Measurements from ENCODE around the gene DNASE1L2.

The DNASE1L2 gene, protein sequence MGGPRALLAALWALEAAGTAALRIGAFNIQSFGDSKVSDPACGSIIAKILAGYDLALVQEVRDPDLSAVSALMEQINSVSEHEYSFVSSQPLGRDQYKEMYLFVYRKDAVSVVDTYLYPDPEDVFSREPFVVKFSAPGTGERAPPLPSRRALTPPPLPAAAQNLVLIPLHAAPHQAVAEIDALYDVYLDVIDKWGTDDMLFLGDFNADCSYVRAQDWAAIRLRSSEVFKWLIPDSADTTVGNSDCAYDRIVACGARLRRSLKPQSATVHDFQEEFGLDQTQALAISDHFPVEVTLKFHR

DNA sequence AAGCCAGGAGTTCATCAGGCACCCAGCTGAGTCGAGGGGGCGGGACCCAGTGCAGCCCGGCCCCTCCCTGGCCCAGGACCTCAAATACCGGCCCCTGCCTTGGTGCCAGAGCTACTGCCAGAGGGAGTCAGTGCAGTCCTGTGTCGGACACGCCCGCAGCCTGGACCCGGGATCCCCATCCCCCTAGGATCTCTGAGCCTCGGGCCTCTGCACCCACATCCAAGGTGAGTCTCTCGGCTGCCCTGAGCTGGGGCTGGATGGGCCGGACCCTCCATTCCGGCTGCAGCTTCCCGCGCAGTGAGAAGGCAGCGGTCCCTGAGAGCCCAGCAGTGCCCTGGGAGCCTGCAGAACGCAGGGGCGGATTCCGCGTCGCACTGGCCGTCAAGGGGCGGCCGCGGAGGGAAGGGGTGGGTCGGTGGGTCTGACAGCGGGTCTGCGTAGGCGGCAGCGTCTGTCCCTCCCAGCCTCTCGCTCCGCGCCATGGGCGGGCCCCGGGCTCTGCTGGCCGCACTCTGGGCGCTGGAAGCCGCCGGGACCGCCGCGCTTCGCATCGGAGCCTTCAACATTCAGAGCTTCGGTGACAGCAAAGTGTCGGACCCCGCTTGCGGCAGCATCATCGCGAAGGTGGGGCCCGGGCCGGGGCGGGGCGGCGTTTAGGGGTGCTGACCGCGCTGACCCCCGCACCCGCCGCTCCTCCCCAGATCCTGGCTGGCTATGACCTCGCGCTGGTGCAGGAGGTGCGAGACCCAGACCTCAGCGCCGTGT lies at the start of gene DNASE1L2:
Gene DNASE1L2, plus strand, starts transcription at position 108 of the 765 bp plus-strand sequence. Its CDS starts 373 bp downstream, at position 481.
- no peak for DNase-seq (ENCODE audit: low spot score)

DNA sequence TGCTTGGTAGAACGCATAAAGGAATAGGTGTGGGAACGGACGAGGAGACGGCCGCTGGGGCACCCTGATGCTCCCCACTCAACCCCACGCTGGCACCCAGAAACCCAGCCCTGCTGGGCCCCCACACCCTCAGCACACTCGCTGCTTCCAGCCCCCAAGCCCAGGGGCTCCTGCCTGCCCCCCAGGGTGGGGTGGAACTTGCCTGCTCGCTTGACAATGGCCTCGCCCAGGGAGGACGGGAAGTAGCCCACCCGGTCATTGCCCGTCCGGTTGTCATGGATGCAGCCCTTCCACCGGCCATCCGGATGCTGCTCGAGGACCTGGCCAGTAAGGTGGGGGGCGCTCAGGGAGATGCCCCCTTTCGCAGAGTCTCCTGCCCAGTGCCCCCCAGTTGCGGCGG lies 49.7 kb upstream of the DNASE1L2 start:
- DNase-seq (ENCODE audit: low spot score): no peak

DNA sequence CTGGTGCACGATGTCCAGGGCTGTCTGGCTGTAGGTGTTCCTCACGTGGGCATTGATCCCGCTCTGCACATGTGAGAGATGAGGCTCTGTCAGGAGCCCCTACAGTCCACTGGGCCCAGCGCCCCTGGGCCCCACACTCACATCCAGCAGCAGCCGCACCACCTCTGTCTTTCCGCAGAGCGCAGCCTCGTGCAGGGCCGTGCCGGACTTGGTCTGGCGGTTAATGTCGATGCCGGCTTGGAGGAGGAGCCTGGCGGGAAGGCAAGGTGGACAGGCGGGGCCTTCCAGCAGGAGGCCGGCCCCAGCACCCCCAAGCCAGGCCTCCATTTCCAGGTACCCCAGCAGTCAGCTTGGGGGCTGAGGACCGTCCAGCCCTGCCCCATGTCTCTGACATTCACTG lies 49.0 kb upstream of the DNASE1L2 start:
- DNase-seq (ENCODE audit: low spot score): no peak

DNA sequence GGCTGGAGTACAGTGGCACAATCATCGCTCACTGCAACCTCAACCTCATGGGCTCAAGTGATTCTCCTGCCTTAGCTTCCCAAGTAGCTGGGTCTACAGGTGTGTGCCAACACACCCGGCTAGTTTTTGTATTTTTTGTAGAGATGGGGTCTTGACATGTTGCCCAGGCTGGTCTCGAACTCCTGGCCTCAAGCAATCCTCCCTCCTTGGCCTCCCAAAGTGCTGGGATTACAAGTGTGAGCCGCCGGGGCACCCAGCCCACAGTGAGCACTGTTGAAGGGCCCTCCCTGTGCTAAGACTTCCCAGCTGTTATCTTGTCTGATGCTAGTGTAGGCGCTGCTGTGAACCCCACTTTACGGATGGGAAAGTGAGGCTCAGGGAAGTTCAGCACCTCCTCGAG lies 47.8 kb upstream of the DNASE1L2 start:
- DNase-seq (ENCODE audit: low spot score): no peak

DNA sequence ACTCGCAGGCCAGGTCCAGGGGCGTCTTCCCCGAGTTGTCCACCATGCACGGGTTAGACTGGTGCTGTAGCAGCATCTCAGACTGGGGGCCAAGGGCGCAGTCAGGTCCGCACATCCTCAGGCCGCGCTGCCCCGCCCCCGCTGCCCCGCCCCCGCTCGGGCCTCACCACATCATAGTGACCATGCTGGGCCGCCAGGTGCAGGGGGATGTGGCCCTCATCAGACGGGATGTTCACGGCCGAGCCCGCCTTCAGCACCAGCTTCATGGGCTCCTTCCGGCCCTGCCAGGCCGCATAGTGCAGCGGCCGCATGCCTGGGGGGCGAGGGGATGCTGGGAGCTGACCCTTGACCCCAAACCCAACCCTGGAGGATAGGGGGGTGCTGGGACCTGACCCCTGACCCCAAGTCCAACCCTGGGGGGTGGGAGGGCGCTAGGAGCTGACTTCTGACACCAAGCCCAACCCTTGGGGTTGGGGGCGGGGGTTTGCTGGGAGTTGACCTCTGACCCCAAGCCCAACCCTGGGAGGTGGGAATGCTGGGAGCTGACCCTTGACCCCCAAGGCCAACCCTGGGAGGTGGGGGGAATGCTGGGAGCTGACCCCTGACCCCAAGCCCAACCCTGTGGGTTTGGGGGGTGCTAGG lies 46.9 kb upstream of the DNASE1L2 start:
- no peak for DNase-seq (ENCODE audit: low spot score)

DNA sequence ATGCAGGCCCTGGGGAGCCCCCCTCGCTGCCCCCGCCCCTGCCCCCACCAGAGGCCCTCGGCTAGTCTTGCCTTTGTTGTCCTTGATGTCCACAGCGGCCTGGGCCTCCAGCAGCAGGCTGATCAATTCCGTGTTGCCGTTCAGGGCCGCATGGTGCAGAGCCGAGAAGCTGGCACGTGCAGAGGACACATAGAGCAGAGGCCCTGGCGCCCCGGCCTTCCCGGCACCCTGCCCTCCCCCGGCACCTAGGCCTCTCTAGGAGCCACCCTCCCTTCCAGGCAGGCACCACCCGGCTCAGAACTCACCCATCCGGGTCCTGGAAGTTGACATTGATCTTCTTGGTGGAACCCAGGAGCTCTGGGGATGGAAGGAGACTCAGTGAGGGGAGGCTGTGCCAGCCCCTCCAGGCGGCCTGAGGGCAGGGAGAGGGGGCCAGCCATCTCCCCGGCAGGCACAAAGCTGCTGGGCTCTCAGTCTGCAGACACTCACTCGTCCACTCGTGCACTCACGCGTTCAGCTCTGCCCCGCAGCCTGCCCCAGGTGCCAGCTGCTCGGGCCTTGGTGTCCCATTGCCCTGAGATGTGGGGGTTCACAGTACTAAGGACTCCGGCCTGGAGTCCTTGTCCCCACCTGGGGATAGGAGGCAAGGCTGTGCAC lies 46.1 kb upstream of the DNASE1L2 start:
- no peak for DNase-seq (ENCODE audit: low spot score)

DNA sequence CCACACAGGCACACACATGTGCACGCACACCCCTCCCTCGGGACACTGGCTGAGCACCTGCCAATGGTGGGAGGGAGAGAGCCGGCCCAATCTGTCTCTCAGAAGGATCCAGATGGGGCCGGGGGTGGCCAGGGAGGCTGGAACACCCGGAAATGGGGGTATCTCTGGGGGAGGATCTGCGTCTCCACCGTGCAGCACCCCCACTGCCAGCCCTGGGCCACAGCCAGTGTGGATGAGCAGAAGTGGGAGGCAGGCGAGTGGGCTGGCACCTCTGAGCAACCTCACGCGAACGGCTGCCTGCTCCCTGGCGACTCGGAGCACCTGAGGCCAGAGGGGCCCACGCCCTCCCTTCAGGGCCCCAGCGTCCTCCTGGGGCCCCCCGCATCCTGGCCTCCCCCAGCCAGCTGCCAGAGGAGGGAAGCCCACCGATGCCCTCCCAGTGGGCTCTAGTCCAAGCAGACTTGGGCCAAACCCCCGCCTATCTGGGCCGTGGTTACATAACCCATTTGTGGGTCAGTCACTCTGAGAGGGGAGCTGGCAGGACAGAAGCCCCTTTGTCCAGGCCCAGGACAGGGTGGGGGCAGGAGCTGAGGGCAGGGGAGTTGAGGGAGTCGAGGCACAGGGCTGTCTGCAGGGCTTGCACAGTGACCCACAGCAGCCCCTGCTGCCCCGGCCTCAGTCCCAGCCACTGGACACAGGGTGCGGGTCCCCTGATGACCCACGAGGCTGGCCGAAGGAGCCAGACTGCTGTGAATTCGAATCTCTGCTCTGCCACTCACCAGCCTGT lies 45.4 kb upstream of the DNASE1L2 start:
- no peak for DNase-seq (ENCODE audit: low spot score)

DNA sequence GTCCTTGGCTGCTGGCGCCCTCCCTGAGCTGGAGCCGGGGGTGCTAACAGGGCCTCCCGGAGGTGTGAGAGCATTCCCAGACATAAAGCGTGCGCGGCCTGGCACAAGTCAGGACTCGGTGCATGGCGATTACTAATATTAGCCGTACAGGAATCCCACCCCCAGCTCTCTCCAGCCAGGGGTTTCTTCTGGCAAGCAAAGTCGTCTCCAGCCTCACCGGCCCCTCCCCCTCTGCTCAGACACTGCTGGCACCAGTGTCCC lies 44.9 kb upstream of the DNASE1L2 start:
- no peak for DNase-seq (ENCODE audit: low spot score)

DNA sequence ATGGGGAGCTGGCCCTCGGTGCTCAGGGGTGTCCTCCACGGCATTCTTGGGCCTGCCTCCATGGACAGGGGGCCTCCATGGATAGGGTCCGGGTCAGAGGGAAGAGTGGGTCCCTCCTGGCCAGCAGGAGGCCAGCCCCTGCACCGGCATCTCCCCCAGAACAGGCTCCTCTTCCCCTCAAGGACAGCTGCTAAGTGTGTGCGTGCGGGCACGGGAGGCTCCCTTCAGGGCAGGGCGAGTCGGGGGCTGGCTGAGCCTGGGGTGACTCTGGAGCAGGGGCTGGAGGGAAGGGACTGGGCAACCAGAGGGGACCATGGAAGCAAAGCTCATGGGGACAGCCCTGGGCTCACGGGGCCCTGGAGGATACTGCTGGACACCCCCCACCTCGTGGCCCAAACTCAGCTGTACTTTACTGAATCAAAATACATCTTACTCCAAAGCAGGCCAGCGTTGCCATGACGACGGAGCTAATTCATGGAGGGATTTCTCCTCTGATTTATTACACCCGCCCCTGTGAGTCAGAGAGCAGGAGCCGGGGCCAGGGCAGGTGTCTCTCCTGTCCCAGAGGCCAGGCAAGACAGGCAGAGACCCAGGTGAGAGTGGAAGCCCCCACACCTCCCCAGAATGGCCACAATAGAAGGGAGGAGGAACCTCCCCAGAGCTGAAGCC lies 41.9 kb upstream of the DNASE1L2 start:
- DNase-seq (ENCODE audit: low spot score): no peak

DNA sequence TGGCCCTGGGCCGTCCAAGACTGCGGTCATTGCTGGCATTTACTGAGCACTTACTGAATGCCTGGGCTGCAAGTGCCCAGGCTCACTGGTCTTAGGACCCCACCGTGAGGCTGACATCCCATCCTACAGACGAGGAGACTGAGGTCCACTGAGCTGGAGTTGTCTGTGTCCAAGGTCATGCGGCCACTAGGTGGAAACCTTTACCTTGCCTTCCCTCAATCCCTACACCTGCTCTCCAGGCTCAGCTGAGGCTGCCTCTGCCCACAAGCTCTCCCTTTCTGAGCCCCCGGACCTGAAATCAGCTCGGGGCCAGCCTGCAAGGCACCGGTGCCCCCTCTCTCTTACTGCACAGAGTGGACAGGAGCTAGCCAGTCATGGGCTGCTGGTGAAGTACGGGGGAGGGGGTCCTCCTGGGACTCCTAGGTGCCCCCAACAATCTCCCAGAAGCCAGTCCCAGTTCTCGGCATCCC lies 41.4 kb upstream of the DNASE1L2 start:
- peak; percentile 50 for DNase-seq (ENCODE audit: low spot score)

DNA sequence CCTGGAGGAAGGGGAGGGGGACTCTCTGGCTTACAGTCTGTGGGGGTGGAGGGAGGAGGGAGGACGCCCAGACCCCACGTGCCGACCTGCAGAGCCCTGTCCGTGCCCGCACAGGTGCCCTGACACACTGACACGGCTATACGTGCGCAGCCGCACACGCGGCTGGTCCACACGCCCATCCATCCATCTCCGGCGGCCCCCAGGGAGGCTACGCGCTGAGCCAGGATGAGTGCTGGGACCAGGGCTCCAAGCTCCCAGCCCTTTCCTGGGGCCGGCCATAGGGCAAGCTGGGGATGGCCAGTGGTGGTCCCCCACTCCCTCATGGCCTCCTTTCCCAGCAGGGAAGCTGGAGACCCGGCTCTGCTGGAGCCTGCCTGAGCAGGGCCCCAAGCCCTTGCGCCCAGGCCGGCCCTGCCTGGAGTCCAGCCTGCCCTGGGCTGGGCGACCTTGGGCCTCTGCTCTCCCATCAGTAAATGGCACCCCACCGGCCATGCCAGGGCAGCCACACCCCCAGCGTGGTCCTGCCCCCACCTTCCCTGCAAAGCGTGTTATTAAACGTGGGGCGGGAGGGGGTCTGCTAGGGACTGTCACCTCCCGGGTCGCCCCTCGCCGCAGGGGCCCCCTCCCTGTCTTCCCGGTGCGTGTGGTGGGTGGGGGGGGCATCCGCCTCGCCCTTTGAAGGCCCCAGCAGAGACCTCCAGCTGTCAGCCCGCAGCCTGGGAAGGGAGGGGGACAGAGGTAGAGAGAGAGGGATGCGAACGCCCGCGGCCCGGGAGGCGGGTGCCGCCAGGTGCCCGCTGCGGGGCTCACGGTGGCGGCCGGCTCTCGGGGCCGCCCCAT lies 40.7 kb upstream of the DNASE1L2 start:
- DNase-seq (ENCODE audit: low spot score): no peak

DNA sequence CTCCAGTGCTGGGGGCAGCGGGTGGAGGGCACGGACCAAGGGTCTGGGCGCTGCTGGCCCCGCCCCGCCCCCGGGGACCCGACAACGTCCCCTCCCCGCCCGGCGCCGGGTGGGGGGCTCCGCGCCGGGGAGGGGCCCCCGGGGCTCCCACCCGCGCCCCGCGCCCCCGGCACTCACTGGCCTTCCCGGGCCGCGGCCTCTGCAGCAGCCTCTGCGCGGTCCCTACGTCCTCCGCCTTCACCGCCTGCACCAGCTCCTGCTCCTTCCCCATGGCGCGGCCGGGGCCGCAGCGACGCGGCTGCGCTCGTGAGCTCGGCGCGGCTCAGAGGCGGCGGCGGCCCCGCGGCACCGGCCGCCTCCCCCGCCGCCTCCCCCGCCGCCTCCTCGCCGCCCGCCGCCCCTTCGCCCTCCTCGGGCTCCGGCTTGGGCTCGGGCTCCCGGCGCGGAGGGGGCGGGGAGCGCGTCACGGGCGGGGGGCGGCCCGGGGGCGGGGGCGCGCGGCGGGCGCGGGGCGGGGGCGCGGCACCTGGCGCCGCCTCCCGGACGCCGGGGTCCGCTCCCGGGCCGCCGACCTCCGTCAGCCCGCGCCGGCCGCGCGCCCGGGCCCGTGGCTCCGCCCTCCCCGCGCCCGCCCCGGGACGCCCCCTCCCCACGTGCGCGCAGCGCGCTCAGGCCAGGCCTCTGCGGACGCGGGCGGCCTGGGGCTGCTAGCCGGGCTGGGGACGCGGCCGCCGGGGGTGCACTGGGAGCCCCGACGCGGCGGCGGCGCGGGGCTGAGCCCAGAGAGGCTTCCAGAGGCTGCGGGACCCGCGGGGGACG lies 39.9 kb upstream of the DNASE1L2 start, which contains the start of gene CASKIN1:
Gene CASKIN1, minus strand, starts transcription at position 444 of the 819 bp plus-strand sequence. Its CDS starts 173 bp downstream, at position 271.
- DNase-seq (ENCODE audit: low spot score): peak; percentile 44

DNA sequence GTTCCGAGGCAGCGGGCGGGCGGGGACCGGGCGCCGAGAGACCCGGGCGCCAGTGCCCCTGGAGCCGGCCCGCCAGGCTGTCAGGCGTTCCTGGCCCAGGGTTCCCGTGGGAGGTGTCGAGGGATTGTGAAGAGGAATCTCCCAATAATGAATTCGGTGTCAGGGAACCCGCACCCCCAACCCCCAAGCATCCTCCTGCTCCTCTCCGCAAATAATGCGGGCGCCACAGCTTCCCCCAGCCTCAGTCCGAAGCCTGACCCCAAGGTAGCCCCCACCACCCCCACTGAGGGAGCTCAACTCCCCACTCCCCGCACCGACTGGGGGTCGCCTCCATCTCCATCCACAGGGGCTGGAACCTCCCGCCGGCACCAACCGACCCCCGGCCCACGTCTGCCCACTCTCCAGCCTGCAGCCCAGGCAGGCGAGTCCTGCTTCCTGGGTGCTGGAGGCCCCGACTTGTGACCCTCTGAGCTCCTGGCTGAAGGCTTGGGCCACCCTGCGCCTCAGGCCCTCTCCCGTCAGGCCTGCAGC lies 39.2 kb upstream of the DNASE1L2 start:
- no peak for DNase-seq (ENCODE audit: low spot score)

DNA sequence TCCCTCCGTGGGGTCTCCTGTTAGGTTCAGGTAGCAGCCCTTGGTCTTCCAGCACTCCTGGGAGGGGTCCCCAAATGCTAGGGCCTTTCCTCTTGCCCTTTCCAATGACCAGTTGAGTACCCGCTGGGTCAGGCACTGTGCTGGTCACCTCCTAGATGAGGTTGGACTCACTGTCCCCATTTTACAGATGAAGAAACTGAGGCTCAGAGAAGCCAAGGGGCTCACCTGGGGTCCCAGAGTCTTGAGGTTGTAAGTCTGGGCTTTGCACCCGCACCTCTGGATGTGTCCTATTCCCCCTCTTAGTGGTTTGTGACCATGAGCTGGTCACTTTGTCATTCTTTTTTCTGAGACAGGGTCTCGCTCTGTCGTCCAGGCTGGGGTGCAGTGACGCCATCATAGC lies 38.5 kb upstream of the DNASE1L2 start:
- no peak for DNase-seq (ENCODE audit: low spot score)

DNA sequence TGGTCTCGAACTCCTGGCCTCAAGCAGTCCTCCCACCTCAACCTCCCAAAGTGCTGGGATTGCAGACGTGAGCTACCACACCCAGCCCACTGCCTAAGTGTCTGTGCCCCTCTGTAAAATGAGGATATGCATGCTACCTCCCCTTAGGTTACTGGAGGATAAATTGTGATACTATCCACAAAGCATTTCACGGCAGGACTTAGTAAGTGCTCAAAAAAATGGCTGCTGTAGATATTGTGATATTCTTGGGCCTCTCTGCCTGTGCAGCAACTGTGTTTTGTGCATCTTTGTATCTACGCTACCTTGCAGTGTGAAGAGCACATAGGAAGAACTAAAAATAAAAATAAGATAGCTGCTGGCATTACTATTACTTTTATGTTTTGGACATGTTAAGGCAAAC lies 38.0 kb upstream of the DNASE1L2 start:
- DNase-seq (ENCODE audit: low spot score): no peak

DNA sequence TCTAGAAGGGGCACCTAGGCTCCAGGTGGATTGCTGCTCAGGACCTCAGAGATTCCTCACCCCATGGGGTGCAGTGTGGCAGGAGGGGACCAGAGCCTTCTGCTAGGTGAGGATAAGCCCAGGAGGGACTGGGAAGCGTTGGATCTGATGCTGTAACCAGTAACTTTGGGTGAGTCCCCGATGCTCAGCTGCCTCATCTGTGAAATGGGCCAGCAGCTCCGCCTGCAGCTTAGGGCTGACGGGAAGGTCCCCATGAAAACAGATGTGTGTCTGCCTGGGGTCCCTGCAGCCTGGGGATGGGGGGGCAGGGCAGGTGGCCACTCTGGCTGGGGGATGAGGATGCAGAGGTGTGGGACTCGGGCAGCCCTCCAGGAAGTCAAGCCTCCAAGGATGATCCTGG lies 37.1 kb upstream of the DNASE1L2 start:
- no peak for DNase-seq (ENCODE audit: low spot score)

DNA sequence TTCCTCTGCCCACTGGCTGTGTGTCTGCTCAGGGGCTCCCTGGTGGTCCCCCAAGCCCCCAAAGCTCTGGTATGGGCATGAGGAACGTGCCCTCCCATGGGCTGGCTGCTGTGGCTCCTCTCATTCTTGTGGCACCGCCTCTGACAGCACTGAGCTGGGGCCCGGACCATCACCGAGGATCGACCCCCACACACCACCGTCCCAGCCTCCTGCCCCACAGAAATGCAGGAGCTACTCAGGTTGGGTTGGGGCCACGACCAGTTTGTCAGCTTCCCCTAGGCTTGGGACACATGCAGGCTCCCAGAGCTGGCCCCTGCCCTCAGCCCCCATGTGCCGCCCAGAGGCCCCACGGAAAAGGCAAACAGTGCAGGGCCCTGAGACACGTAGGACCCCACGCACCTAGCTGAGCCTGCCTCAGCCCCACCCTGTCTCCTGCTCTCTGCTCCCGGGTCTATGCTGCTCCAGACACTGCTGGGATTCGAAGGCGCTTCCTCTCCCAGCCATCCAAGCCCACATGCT lies 36.6 kb upstream of the DNASE1L2 start:
- DNase-seq (ENCODE audit: low spot score): no peak

DNA sequence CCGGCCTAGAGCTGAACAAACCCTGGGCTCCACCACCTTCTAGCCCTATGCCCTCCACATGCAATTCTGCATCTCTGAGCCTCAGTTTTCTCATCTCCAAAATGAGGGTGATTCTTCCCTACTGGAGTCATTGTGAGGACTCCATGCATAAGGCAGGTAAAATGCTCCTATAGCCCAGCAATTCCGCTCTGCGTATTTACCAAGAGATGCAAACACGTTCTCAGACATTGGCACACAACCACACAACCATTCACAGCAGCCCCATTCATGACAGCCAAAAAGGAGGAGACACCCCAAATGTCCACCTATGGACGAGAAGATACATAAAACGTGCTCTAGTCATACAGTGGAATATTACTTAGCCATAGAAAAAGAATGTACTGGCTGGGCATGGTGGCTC lies 35.9 kb upstream of the DNASE1L2 start:
- no peak for DNase-seq (ENCODE audit: low spot score)

All from germinal center (tissue), 1 donor.